IMR-90 (cell line): ENCODE data around the gene INPPL1. TPM values are rescaled to one million over a fixed set of nuclear protein-coding genes. Genes with fewer than 3 reads are reported as not detected.

Experiments
- ATAC-seq: fragments of 200-7000 bp; cut with Tn5 transposase; 2 replicates; pipeline ENCODE4 v1.9.1; 2020; ENCODE audit warnings: low read depth, mild to moderate bottlenecking, moderate library complexity
- BruUV-seq: library from RNA; stranded (reverse); fragments of 400-500 nt; replicated peaks from 2 replicates; lab custom pipeline; 2021; lab: Mats Ljungman, UMichigan
- CTCF ChIA-PET: fragments of 300-600 bp; formaldehyde crosslinking; extraction: SDS; loops from one replicate; lab custom pipeline; 2021; ENCODE audit warnings: antibody characterized with exemption; lab: Yijun Ruan, JAX
- POLR2A ChIA-PET: fragments of 300-600 bp; sonication (Branson Sonifier 250); formaldehyde crosslinking; loops from one replicate; lab custom pipeline; 2022; ENCODE audit warnings: antibody characterized with exemption; ENCODE audit not compliant: unreplicated experiment; lab: Charles Lee
- DNase-seq: peaks from one replicate; pipeline ENCODE4 v3.0.0; 2013
- H2AFZ ChIP-seq: replicated peaks from 2 replicates; pipeline ENCODE3; 2013; ENCODE audit warnings: low read length, mild to moderate bottlenecking; ENCODE audit not compliant: poor library complexity
- H2AK5ac ChIP-seq: 2 replicates; pipeline ENCODE4 v1.6.1; 2013; ENCODE audit warnings: low read depth, low read length, inconsistent platforms
- H2AK9ac ChIP-seq: replicated peaks from 2 replicates; pipeline ENCODE3; 2013; ENCODE audit warnings: mild to moderate bottlenecking, low read depth, low read length, moderate library complexity; ENCODE audit not compliant: poor library complexity
- H2BK120ac ChIP-seq: 2 replicates; pipeline ENCODE4 v1.6.1; 2013; ENCODE audit warnings: low read depth, low read length, inconsistent platforms
- H2BK15ac ChIP-seq: 3 replicates; pipeline ENCODE4 v1.6.1; 2013; ENCODE audit warnings: low read depth, low read length, inconsistent platforms
- H2BK20ac ChIP-seq: 2 replicates; pipeline ENCODE4 v1.6.1; 2013; ENCODE audit warnings: low read depth, mild to moderate bottlenecking, inconsistent platforms, low read length, moderate library complexity
- H2BK5ac ChIP-seq: 2 replicates; pipeline ENCODE4 v1.6.1; 2013; ENCODE audit warnings: mild to moderate bottlenecking, low read depth, low read length, inconsistent platforms; ENCODE audit not compliant: poor library complexity, severe bottlenecking
- H3K14ac ChIP-seq: replicated peaks from 2 replicates; pipeline ENCODE4 v1.6.1; 2013; ENCODE audit warnings: low read depth, low read length, inconsistent platforms
- H3K18ac ChIP-seq: 2 replicates; pipeline ENCODE4 v1.6.1; 2013; ENCODE audit warnings: low read depth, low read length, control low read depth
- H3K23ac ChIP-seq: 2 replicates; pipeline ENCODE4 v1.6.1; 2013; ENCODE audit warnings: low read depth, low read length, inconsistent platforms
- H3K27ac ChIP-seq: 2 replicates; pipeline ENCODE4 v1.5.1; 2013; ENCODE audit warnings: mild to moderate bottlenecking, control low read depth, low read length; ENCODE audit not compliant: insufficient read depth
- H3K27me3 ChIP-seq: 2 replicates; pipeline ENCODE4 v1.6.1; 2013; ENCODE audit warnings: low read length; ENCODE audit not compliant: control insufficient read depth, insufficient read depth
- H3K36me3 ChIP-seq: 2 replicates; pipeline ENCODE4 v1.6.1; 2013; ENCODE audit warnings: low read length, mixed read lengths; ENCODE audit not compliant: control insufficient read depth, insufficient read depth
- H3K4ac ChIP-seq: 2 replicates; pipeline ENCODE4 v1.6.1; 2013; ENCODE audit warnings: low read depth, low read length, inconsistent platforms
- H3K4me1 ChIP-seq: 2 replicates; pipeline ENCODE4 v1.6.1; 2013; ENCODE audit warnings: low read length, mixed read lengths; ENCODE audit not compliant: control insufficient read depth, insufficient read depth
- H3K4me2 ChIP-seq: 2 replicates; pipeline ENCODE4 v1.6.1; 2013; ENCODE audit warnings: low read depth, mild to moderate bottlenecking, control low read depth, low read length, moderate library complexity
- H3K4me3 ChIP-seq: 2 replicates; pipeline ENCODE4 v1.5.1; 2013; ENCODE audit warnings: low read depth, mild to moderate bottlenecking, control low read depth, low read length, moderate library complexity; ENCODE audit not compliant: insufficient read depth
- H3K56ac ChIP-seq: 2 replicates; pipeline ENCODE4 v1.6.1; 2013; ENCODE audit warnings: low read length, inconsistent platforms; ENCODE audit not compliant: insufficient read depth; ENCODE audit errors: extremely low read depth
- H3K79me1 ChIP-seq, 2 experiments: 2 replicates each; pipeline ENCODE4 v1.6.1; 2013; ENCODE audit warnings: low read length in 2 of 2, inconsistent platforms in 1 of 2, low read depth in 1 of 2
- H3K9ac ChIP-seq: 2 replicates; pipeline ENCODE4 v1.6.1; 2013; ENCODE audit warnings: low read depth, low read length, control low read depth
- H3K9me1 ChIP-seq: 2 replicates; pipeline ENCODE4 v1.6.1; 2013; ENCODE audit warnings: low read length, inconsistent platforms; ENCODE audit not compliant: insufficient read depth
- H3K9me3 ChIP-seq: 2 replicates; pipeline ENCODE4 v1.6.1; 2013; ENCODE audit warnings: low read length; ENCODE audit not compliant: control insufficient read depth, insufficient read depth
- H4K20me1 ChIP-seq: 2 replicates; pipeline ENCODE4 v1.6.1; 2013; ENCODE audit warnings: low read length, inconsistent platforms; ENCODE audit not compliant: insufficient read depth
- H4K5ac ChIP-seq: 2 replicates; pipeline ENCODE4 v1.6.1; 2013; ENCODE audit warnings: mild to moderate bottlenecking, low read depth, low read length, control low read depth
- H4K8ac ChIP-seq, 2 experiments: 2 replicates each; pipeline ENCODE4 v1.6.1; 2013; ENCODE audit warnings: low read depth in 2 of 2, low read length in 2 of 2, control low read depth in 1 of 2, inconsistent platforms in 1 of 2
- H4K91ac ChIP-seq: 2 replicates; pipeline ENCODE4 v1.6.1; 2013; ENCODE audit warnings: low read depth, low read length, inconsistent platforms; ENCODE audit not compliant: insufficient read depth
- CEBPB ChIP-seq: IDR thresholded peaks from 2 replicates; pipeline ENCODE4 v1.6.1; 2012; ENCODE audit warnings: low read depth, low read length, improper control_type of control experiment
- CHD1 ChIP-seq: IDR thresholded peaks from 2 replicates; pipeline ENCODE4 v1.6.1; 2012; ENCODE audit warnings: low read depth, low read length, improper control_type of control experiment
- FOS ChIP-seq: fragments of 150-350 bp; IDR thresholded peaks from 2 replicates; pipeline ENCODE4 v1.6.1; 2016; ENCODE audit warnings: low read depth, low read length
- MAFK ChIP-seq: IDR thresholded peaks from 2 replicates; pipeline ENCODE4 v1.6.1; 2012; ENCODE audit warnings: low read depth, low read length, improper control_type of control experiment
- MXI1 ChIP-seq: IDR thresholded peaks from 2 replicates; pipeline ENCODE4 v1.6.1; 2012; ENCODE audit warnings: low read depth, mild to moderate bottlenecking, low read length, moderate library complexity, borderline replicate concordance
- NFE2L2 ChIP-seq: fragments of 150-350 bp; IDR thresholded peaks from 2 replicates; pipeline ENCODE4 v1.6.1; 2016; ENCODE audit warnings: low read depth, mild to moderate bottlenecking, low read length
- RAD21 ChIP-seq: IDR thresholded peaks from 2 replicates; pipeline ENCODE4 v1.6.1; 2012; ENCODE audit warnings: low read length, improper control_type of control experiment
- RCOR1 ChIP-seq: IDR thresholded peaks from 2 replicates; pipeline ENCODE4 v1.6.1; 2012; ENCODE audit warnings: mild to moderate bottlenecking, low read length, improper control_type of control experiment; ENCODE audit not compliant: insufficient replicate concordance
- SMC3 ChIP-seq: fragments of 150-350 bp; IDR thresholded peaks from 2 replicates; pipeline ENCODE4 v1.6.1; 2016; ENCODE audit warnings: low read depth, mild to moderate bottlenecking, antibody characterized with exemption, low read length, moderate library complexity
- USF2 ChIP-seq: fragments of 150-350 bp; IDR thresholded peaks from 2 replicates; pipeline ENCODE4 v1.6.1; 2017; ENCODE audit warnings: mild to moderate bottlenecking, antibody characterized with exemption, low read length, low read depth
- WGBS, 2 experiments: methylation state at CpG; one replicate each; pipeline versions ENCODE4 v1.1.5 to v1.1.7; 2013; ENCODE audit warnings: missing lambda C conversion rate in 2 of 2; ENCODE audit not compliant: insufficient read length in 1 of 2; ENCODE audit errors: extremely low coverage in 2 of 2; 5-methylcytosine and 5-hydroxymethylcytosine counted together
- dilution Hi-C: fragments of 300-500 bp; cut with HindIII; formaldehyde crosslinking; loops from one replicate; pipeline ENCODE4 v1.14.3; 2018; ENCODE audit warnings: low sequenced_read_pairs; ENCODE audit not compliant: unreplicated experiment
- in situ Hi-C: fragments of 300-500 bp; cut with MboI; formaldehyde crosslinking; loops from 3 replicates; pipeline ENCODE4 v1.14.3; 2019; ENCODE audit warnings: low sequenced_read_pairs, inconsistent platforms, mixed read lengths
- intact Hi-C: fragments of 100-400 bp; cut with micrococcal nuclease; formaldehyde crosslinking; loops from 2 replicates; pipeline ENCODE4 v1.10.0; 2022
- polyA plus RNA-seq, 3 experiments: library from polyadenylated mRNA; depleted of rRNA; stranded (reverse); fragments of >200 nt; gene quantifications; 2 replicates each; pipeline ENCODE4 v1.2.3, GENCODE V29; 2012; ENCODE audit warnings: low replicate concordance in 1 of 3
- total RNA-seq: library from RNA; depleted of rRNA; stranded (reverse); fragments of >200 nt; gene quantifications from 2 replicates; pipeline ENCODE4 v1.2.3, GENCODE V29; 2012
- TF ChIP-seq, protein P1 (sequence below): fragments of 150-350 bp; IDR thresholded peaks from 2 replicates; pipeline ENCODE4 v1.6.1; 2016; ENCODE audit warnings: low read depth, mild to moderate bottlenecking, low read length, moderate library complexity, borderline replicate concordance

INPPL1 gene
- total and polyA plus RNA-seq, 2 of the 4 experiments (the other 2 are of a cell fraction): 27.4 to 105 TPM

DNA sequence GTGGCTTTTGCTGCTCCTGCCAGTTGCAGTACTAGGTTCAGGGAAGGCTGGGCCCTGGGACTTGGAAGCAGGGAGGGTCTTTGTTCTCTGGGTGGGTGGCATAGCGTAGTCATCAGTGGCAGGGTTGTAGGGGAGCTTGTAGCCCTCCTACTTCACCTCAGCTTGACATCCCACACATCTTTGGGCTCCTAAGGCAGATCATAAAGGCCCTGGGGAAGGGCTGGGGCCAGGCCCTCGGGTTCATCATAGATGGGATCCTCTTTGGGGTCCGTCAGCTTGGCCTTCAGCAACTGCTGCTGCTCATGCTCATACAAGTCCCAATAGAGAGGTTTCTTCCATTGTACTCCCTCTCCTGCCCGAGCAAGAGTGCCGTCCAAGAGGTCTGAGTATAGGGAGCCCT, 25.4 kb downstream of the INPPL1 start:
- Histone ChIP-seq H3K9me1 (no peaks in the 10 kb centered on the region), H2BK20ac (no peak overlapping the region), H2AK5ac (no peak overlapping the region), H4K8ac (no peak overlapping the region), H3K4me2 (no peak overlapping the region), H4K5ac (no peak overlapping the region), H2BK120ac (no peak overlapping the region), H3K9ac (no peak overlapping the region), H3K36me3 (no peaks in the 10 kb centered on the region), H4K91ac (no peak overlapping the region), H3K4me3 (no peak overlapping the region), H3K4me1 (no peaks in the 10 kb centered on the region), H3K27ac (no peak overlapping the region), H3K18ac (no peak overlapping the region), H3K27me3 (peaks cover 82% of the 10 kb centered on the region), H3K56ac (no peak overlapping the region), H2AFZ (no peak overlapping the region), H2AK9ac (no peak overlapping the region), H3K4ac (no peak overlapping the region), H3K79me1 (no peaks in the 10 kb centered on the region), H3K14ac (no peak overlapping the region), H4K20me1 (0 out of 2 replicates have a peak, but pooled peaks cover 2% of the 10 kb centered on the region), H2BK5ac (no peak overlapping the region), H3K9me3 (peaks cover 5% of the 10 kb centered on the region), H3K23ac (no peak overlapping the region), H2BK15ac (no peak overlapping the region)
- in situ Hi-C loops (no loop called here), dilution Hi-C loops (no loop called here), intact Hi-C loops (no loop called here)
- DNase-seq: no peak
- BruUV-seq: no TSS peak
- no CpG with 5 or more reads among the region's 5 CpGs for WGBS, 2 experiments
- no peak for TF ChIP-seq CHD1
- TF ChIP-seq NFE2L2: no peak
- no peak for TF ChIP-seq MAFK
- TF ChIP-seq MXI1: no peak
- no peak for TF ChIP-seq RCOR1
- TF ChIP-seq USF2: no peak
- no peak for TF ChIP-seq CEBPB
- TF ChIP-seq FOS: no peak
- no peak for TF ChIP-seq RAD21
- TF ChIP-seq, protein P1, sequence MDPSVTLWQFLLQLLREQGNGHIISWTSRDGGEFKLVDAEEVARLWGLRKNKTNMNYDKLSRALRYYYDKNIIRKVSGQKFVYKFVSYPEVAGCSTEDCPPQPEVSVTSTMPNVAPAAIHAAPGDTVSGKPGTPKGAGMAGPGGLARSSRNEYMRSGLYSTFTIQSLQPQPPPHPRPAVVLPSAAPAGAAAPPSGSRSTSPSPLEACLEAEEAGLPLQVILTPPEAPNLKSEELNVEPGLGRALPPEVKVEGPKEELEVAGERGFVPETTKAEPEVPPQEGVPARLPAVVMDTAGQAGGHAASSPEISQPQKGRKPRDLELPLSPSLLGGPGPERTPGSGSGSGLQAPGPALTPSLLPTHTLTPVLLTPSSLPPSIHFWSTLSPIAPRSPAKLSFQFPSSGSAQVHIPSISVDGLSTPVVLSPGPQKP: no peak
- no peak for TF ChIP-seq SMC3
- POLR2A ChIA-PET: no interaction called here
- no peak for ATAC-seq
- CTCF ChIA-PET: no interaction called here
